ENCODE results near the gene PIK3CG. TPM values are rescaled to one million over a fixed set of nuclear protein-coding genes. Genes with fewer than 3 reads are reported as not detected.

The PIK3CG gene
- total RNA-seq = not detected in 2 replicates

GRCh38 chr7:106865130-106866041, at the start of gene PIK3CG:
TSS of gene PIK3CG (plus strand) at chr7:106865282. CDS start at chr7:106867562, 2,280 bp downstream.

Other genes with a start within 250 kb of the PIK3CG start
- 38.8 and 77.0 TPM in 2 replicates for gene CCDC71L, start 204.1 kb upstream of the PIK3CG start, total RNA-seq
- gene PRKAR2B, start 179.4 kb downstream of the PIK3CG start, total RNA-seq = not detected in 2 replicates